ENCODE results near the gene BAD. TPM values are rescaled to one million over a fixed set of nuclear protein-coding genes. Genes with fewer than 3 reads are reported as not detected.

Gene BAD
- total and polyA plus RNA-seq, 2 of the 13 experiments (the other 11 are each of a cell fraction or from before 2014, with no cell fraction given) = 17.9 to 28.5 TPM

- H3K27ac ChIP-seq (ENCODE audit: extremely low read length, insufficient read depth, low read length) = peak overlapping the region; percentile 15
- H3K9ac ChIP-seq (ENCODE audit: insufficient read depth, low read depth, low read length) = no peak overlapping the region
- no peak overlapping the region for H2AFZ ChIP-seq (ENCODE audit: low read length)
- no peaks in the 10 kb centered on the region for H3K9me3 ChIP-seq (ENCODE audit: low read length)
- POLR2A ChIA-PET = no interaction called here
- CTCF ChIA-PET (ENCODE audit: low intra/inter-chr PET ratio, low total read pairs) = no interaction called here
- H3K4me2 ChIP-seq (ENCODE audit: low read depth, low read length) = no peak overlapping the region
- FAIRE-seq = no peak
- H3K27me3 ChIP-seq (ENCODE audit: control insufficient read depth in 1 of 2, insufficient read depth in 2 of 2, low read length in 2 of 2) = no peaks in the 10 kb centered on the region; a peak in 1 of 5 replicates
- BruUV-seq (replicated peaks) = no TSS peak
- H3K36me3 ChIP-seq (replicated peaks in 1 of 2; ENCODE audit: control insufficient read depth in 1 of 2, insufficient read depth in 2 of 2, low read length in 2 of 2) = peaks cover 0 to 8% of the 10 kb centered on the region in 2 experiments; a peak in 3 of 5 replicates
- TF ChIP-seq ZNF781 (CRISPR knock-in tag; IDR thresholded peaks at IDR 0.05; ENCODE audit: borderline replicate concordance, not compliant biosample characterization) (no peak), ZNF24 (IDR thresholded peaks at IDR 0.05) (no peak), ATF5 (CRISPR knock-in tag; IDR thresholded peaks at IDR 0.05; ENCODE audit: low read depth) (no peak), BCL3 (CRISPR knock-in tag; IDR thresholded peaks at IDR 0.05) (no peak), ZNF646 (CRISPR knock-in tag; IDR thresholded peaks at IDR 0.05) (no peak), E2F1 (CRISPR knock-in tag; IDR thresholded peaks at IDR 0.05) (no peak), ZNF746 (CRISPR knock-in tag; IDR thresholded peaks at IDR 0.05) (no peak), REPIN1 (CRISPR knock-in tag; IDR thresholded peaks at IDR 0.05; ENCODE audit: borderline replicate concordance, low read depth) (no peak), ZNF660 (CRISPR knock-in tag; IDR thresholded peaks at IDR 0.05; ENCODE audit: borderline replicate concordance, low read depth) (no peak), MAX (IDR thresholded peaks at IDR 0.05) (no peak), ZNF75D (CRISPR knock-in tag; IDR thresholded peaks at IDR 0.05; ENCODE audit: borderline replicate concordance) (no peak), DNMT3B (CRISPR knock-in tag; conservative IDR thresholded peaks at IDR 0.05) (no peak), E2F5 (CRISPR knock-in tag; conservative IDR thresholded peaks at IDR 0.05) (no peak)
- in situ Hi-C loops (cut with HindIII; ENCODE audit: extremely low pct_ligation_motif_present, low pct_unique_long_range_greater_than_20kb) = no loop called here
- H4K20me1 ChIP-seq (ENCODE audit: insufficient read depth, low read length) = no peaks in the 10 kb centered on the region
- H3K4me1 ChIP-seq (ENCODE audit: insufficient read depth, low read length) = peaks cover 63% of the 10 kb centered on the region
- no peak overlapping the region for H3K4me3 ChIP-seq (replicated peaks in 1 of 3; ENCODE audit: insufficient read depth in 1 of 3, low read depth in 2 of 3, low read length in 3 of 3)
- WGBS (ENCODE audit: low lambda C conversion rate) = 93% methylated on average over 5 of the region's 5 CpGs
- peaks cover 16% of the 10 kb centered on the region for H3K79me2 ChIP-seq (ENCODE audit: insufficient read depth, low read length)
- ATAC-seq = no peak
- intact Hi-C loops (cut with micrococcal nuclease; ENCODE audit: unreplicated experiment) = no loop called here
- no peak for DNase-seq (ENCODE audit: low spot score)
Measured at GRCh38 chr11:64238999-64239398, 45.5 kb downstream of the BAD start.
